Measurements from ENCODE around the gene ZNF341.

Gene ZNF341

DNA sequence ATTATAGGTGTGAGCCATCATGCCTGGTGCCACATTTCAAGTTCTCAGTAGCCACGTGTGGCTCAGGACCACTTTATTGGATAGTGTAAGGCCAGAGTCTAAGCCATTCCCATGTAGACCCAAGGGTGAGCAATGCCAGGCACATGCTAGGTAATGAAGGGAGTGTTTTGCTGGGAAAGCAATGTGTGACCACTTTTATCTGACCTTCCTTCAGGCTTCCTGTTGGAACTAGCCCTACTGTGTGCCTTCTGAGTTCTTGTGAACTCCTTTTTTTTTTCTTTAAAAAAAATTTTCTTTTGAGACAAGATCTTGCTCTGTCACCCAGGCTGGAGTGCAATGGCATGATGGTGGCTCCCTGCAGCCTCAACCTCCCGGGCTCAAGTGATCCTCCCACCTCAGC, 33.3 kb downstream of the ZNF341 start:
- Histone ChIP-seq H3K4me1 (ENCODE audit: control insufficient read depth in 1 of 2, insufficient read depth in 1 of 2, low read depth in 1 of 2, low read length in 1 of 2) (no peaks in the 10 kb centered on the region), H3K36me3 (peaks cover 61% of the 10 kb centered on the region), H3K9me3 (no peaks in the 10 kb centered on the region), H3K27me3 (no peaks in the 10 kb centered on the region), H3K27ac (no peak overlapping the region), H3K4me3 (ENCODE audit: low read depth in 1 of 2, low read length in 1 of 2) (no peak overlapping the region)
- TF ChIP-seq, protein P1, sequence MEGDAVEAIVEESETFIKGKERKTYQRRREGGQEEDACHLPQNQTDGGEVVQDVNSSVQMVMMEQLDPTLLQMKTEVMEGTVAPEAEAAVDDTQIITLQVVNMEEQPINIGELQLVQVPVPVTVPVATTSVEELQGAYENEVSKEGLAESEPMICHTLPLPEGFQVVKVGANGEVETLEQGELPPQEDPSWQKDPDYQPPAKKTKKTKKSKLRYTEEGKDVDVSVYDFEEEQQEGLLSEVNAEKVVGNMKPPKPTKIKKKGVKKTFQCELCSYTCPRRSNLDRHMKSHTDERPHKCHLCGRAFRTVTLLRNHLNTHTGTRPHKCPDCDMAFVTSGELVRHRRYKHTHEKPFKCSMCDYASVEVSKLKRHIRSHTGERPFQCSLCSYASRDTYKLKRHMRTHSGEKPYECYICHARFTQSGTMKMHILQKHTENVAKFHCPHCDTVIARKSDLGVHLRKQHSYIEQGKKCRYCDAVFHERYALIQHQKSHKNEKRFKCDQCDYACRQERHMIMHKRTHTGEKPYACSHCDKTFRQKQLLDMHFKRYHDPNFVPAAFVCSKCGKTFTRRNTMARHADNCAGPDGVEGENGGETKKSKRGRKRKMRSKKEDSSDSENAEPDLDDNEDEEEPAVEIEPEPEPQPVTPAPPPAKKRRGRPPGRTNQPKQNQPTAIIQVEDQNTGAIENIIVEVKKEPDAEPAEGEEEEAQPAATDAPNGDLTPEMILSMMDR (IDR thresholded peaks at IDR 0.05), result no peak

DNA sequence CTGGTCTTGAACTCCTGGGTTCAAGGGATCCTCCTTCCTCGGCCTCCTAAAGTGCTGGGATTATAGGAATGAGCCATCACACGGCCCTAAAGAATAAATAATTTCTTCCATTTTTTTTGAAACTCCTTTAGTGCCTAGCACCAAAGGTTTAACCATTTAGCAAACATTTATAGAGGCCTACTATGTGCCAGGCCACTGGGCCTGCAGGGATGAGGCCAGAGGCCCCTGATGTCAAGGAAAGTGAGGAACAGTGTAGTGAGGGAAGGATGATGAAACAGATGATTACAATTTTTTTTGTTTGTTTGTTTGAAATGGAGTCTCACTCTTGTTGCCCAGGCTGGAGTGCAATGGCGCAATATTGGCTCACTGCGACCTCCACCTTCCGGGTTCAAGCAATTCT, 33.8 kb downstream of the ZNF341 start:
- H3K36me3 ChIP-seq, result peaks cover 65% of the 10 kb centered on the region
- TF ChIP-seq, protein P1 (IDR thresholded peaks at IDR 0.05), result no peak
- no peak overlapping the region for H3K4me3 ChIP-seq (ENCODE audit: low read depth in 1 of 2, low read length in 1 of 2)
- H3K4me1 ChIP-seq (ENCODE audit: control insufficient read depth in 1 of 2, insufficient read depth in 1 of 2, low read depth in 1 of 2, low read length in 1 of 2), result no peaks in the 10 kb centered on the region
- H3K9me3 ChIP-seq, result no peaks in the 10 kb centered on the region
- H3K27ac ChIP-seq, result no peak overlapping the region
- H3K27me3 ChIP-seq, result no peaks in the 10 kb centered on the region

GRCh38 chr20:33766686-33767085, 34.9 kb downstream of the ZNF341 start:
- no peaks in the 10 kb centered on the region for H3K9me3 ChIP-seq
- H3K27ac ChIP-seq, result no peak overlapping the region
- peaks cover 59% of the 10 kb centered on the region for H3K36me3 ChIP-seq
- H3K27me3 ChIP-seq, result no peaks in the 10 kb centered on the region
- no peak overlapping the region for H3K4me3 ChIP-seq (ENCODE audit: low read depth in 1 of 2, low read length in 1 of 2)
- TF ChIP-seq, protein P1 (IDR thresholded peaks at IDR 0.05), result no peak
- H3K4me1 ChIP-seq (ENCODE audit: control insufficient read depth in 1 of 2, insufficient read depth in 1 of 2, low read depth in 1 of 2, low read length in 1 of 2), result no peaks in the 10 kb centered on the region

DNA sequence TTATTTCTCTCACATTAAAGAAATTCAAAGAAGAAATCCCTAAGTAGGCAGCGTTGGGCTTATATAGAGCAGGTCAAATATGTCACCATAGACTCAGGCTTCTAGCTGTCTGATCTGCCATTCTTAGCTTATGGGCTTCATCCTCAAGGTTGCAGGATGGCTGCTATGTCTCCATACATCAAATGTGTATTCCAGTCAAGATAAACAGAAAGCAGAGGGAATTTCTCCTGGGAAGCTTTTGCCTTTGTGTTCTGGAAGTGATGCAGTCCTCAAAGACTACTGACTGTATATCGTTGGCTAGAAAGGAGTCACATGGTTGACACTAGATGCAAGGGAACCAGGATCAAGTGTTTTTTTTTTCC, 36.0 kb downstream of the ZNF341 start:
- Histone ChIP-seq H3K36me3 (peaks cover 54% of the 10 kb centered on the region), H3K27ac (no peak overlapping the region), H3K27me3 (no peaks in the 10 kb centered on the region), H3K4me1 (ENCODE audit: control insufficient read depth in 1 of 2, insufficient read depth in 1 of 2, low read depth in 1 of 2, low read length in 1 of 2) (no peaks in the 10 kb centered on the region), H3K4me3 (ENCODE audit: low read depth in 1 of 2, low read length in 1 of 2) (no peak overlapping the region), H3K9me3 (no peaks in the 10 kb centered on the region)
- TF ChIP-seq, protein P1 (IDR thresholded peaks at IDR 0.05), result no peak

GRCh38 chr20:33769043-33769442, 37.2 kb downstream of the ZNF341 start:
- Histone ChIP-seq H3K27ac (no peak overlapping the region), H3K4me3 (ENCODE audit: low read depth in 1 of 2, low read length in 1 of 2) (no peak overlapping the region), H3K9me3 (no peaks in the 10 kb centered on the region), H3K4me1 (ENCODE audit: control insufficient read depth in 1 of 2, insufficient read depth in 1 of 2, low read depth in 1 of 2, low read length in 1 of 2) (no peaks in the 10 kb centered on the region), H3K27me3 (no peaks in the 10 kb centered on the region), H3K36me3 (peaks cover 61% of the 10 kb centered on the region)
- TF ChIP-seq, protein P1 (IDR thresholded peaks at IDR 0.05), result no peak

DNA sequence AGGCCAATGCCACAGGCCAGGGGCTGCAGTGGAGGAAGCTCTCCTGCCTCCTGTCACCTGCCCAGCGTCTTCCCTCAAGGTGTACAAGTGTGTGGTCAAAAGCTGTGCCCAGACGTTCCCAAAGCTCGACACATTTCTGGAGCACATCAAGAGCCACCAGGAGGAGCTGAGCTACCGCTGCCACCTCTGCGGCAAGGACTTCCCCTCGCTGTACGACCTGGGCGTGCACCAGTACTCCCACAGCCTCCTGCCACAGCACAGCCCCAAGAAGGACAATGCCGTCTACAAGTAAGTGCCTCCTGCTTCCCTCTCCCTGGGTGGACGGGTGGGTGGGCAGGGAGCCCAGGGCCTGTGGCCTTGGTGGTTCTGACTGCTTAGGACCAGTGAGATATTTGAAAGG, 38.2 kb downstream of the ZNF341 start:
- Histone ChIP-seq H3K4me1 (ENCODE audit: control insufficient read depth in 1 of 2, insufficient read depth in 1 of 2, low read depth in 1 of 2, low read length in 1 of 2) (no peaks in the 10 kb centered on the region), H3K9me3 (no peaks in the 10 kb centered on the region), H3K27ac (no peak overlapping the region), H3K27me3 (no peaks in the 10 kb centered on the region), H3K36me3 (peaks cover 58% of the 10 kb centered on the region), H3K4me3 (ENCODE audit: low read depth in 1 of 2, low read length in 1 of 2) (no peak overlapping the region)
- TF ChIP-seq, protein P1 (IDR thresholded peaks at IDR 0.05), result no peak

Measured in neutrophil (primary cell).